ENCODE measurements around the gene UTS2B.

GRCh38 chr3:191292243-191293015, 37.9 kb downstream of the UTS2B start:
- TF ChIP-seq REST (IDR thresholded peaks at IDR 0.05): no peak
- TF ChIP-seq CTCF (IDR thresholded peaks at IDR 0.05; ENCODE audit: low read depth, low read length, missing input control): no peak

Data from liver (tissue), 2 donors.